ENCODE results near the gene VEGFA. TPM values are rescaled to one million over a fixed set of nuclear protein-coding genes. Genes with fewer than 3 reads are reported as not detected.

Gene VEGFA
- total and polyA plus RNA-seq, 5 donors, result 163 to 296 (median 246) TPM

Other genes with a start within 250 kb of the VEGFA start
- gene XPO5, start 194.2 kb upstream of the VEGFA start, total RNA-seq, result 10 to 100 TPM; 10.4 to 18.5 (median 14.7) TPM
- 4.9 TPM for gene XPO5, start 194.2 kb upstream of the VEGFA start, polyA plus RNA-seq
- 1 to 10 TPM; 5.6 to 9.4 (median 8.5) TPM for gene POLH, start 194.0 kb upstream of the VEGFA start, total RNA-seq
- gene POLH, start 194.0 kb upstream of the VEGFA start, polyA plus RNA-seq, result 3.1 TPM
- gene GTPBP2, start 140.9 kb upstream of the VEGFA start, total RNA-seq, result 10 to 100 TPM; 21.8 to 30.7 (median 28.5) TPM
- gene GTPBP2, start 140.9 kb upstream of the VEGFA start, polyA plus RNA-seq, result 24.6 TPM
- 10 to 100 TPM; 24.4 to 25.6 (median 25.0) TPM for gene MAD2L1BP, start 134.4 kb upstream of the VEGFA start, total RNA-seq
- gene MAD2L1BP, start 134.4 kb upstream of the VEGFA start, polyA plus RNA-seq, result 21.6 TPM
- under 1 TPM in 3 of 4 donors, not detected in 1; 0.11 to 0.18 (median 0.14) TPM for gene RSPH9, start 125.2 kb upstream of the VEGFA start, total RNA-seq
- 0.29 TPM for gene RSPH9, start 125.2 kb upstream of the VEGFA start, polyA plus RNA-seq
- gene MRPS18A, start 82.4 kb upstream of the VEGFA start, total RNA-seq, result 10 to 100 TPM; 33.1 to 39.0 (median 34.9) TPM
- gene MRPS18A, start 82.4 kb upstream of the VEGFA start, polyA plus RNA-seq, result 58.0 TPM

Measured in right cardiac atrium (tissue), 5 donors.